Mesodermal cell (in vitro differentiated cells): Measurements from ENCODE around the gene CCDC69.
A peak's percentile ranks its signal among the peaks of the same experiment; 100 is the strongest.
"Not testable (repeated sequence)": the region's sequence is repeated elsewhere in the genome, so short reads cannot be mapped to it uniquely, and the experiment has no call there.

Source experiments
- H3K27ac ChIP-seq: 2 replicates; pipeline ENCODE4 v1.7.0; 2013; ENCODE audit warnings: mild to moderate bottlenecking, low read depth, low read length, moderate library complexity; ENCODE audit not compliant: severe bottlenecking
- H3K36me3 ChIP-seq: 2 replicates; pipeline ENCODE4 v1.7.1; 2013; ENCODE audit warnings: mild to moderate bottlenecking, low read length, moderate library complexity; ENCODE audit not compliant: control insufficient read depth, insufficient read depth
- H3K4me1 ChIP-seq: one replicate; pipeline ENCODE4 v1.7.1; 2013; ENCODE audit warnings: mild to moderate bottlenecking, low read length; ENCODE audit not compliant: insufficient read depth, control insufficient read depth, poor library complexity, severe bottlenecking
- H3K4me3 ChIP-seq: 2 replicates; pipeline ENCODE4 v1.7.0; 2013; ENCODE audit warnings: low read length, control low read depth, mild to moderate bottlenecking; ENCODE audit not compliant: insufficient read depth, poor library complexity, severe bottlenecking; ENCODE audit errors: extremely low read depth
- H3K9me3 ChIP-seq: 2 replicates; pipeline ENCODE4 v1.7.1; 2013; ENCODE audit warnings: mild to moderate bottlenecking, low read length, moderate library complexity; ENCODE audit not compliant: control insufficient read depth
- WGBS, 2 experiments: methylation state at CpG; one replicate each; pipeline ENCODE4 v1.1.5; 2013; ENCODE audit warnings: missing lambda C conversion rate in 2 of 2; ENCODE audit not compliant: insufficient coverage in 2 of 2; 5-methylcytosine and 5-hydroxymethylcytosine counted together

Gene CCDC69

DNA sequence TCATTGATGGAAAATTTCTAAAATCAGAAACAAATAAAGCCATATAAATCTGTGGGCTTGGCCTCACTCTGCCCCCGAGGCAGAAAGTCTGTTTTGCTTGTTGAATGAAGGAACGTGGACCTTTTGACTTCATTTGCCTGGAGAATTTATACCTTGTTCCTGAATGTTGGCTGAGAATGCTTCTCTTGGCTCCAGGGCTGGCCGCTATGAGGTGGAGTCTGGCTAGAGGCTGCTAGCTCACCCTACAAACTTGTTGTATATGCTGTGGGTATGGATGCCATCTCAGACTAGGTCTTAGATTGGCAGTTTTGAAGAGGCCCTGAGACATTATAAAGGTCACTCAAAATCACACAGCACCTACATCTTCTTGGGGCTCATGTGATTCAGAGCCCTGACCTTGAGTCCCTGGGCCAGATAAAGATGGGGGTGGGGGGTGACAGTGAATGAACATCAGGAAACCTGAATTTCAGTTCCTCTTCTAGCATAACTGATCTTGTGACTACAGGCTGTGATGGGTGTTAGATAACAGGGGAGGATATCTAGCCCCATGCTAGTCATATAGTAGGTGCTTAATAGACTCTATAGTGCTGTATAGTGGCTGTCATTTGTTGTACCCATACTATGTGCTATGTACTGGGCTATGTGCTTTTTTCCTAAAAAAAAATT lies 31.9 kb upstream of the CCDC69 start:
- 92% methylated on average over 2 of the region's 3 CpGs; no CpG with 5 or more reads in 1 of the 2 experiments for WGBS, 2 experiments
- no peaks in the 10 kb centered on the region for H3K36me3 ChIP-seq
- no peak overlapping the region for H3K4me3 ChIP-seq
- H3K4me1 ChIP-seq = peaks cover 12% of the 10 kb centered on the region
- H3K27ac ChIP-seq = no peak overlapping the region
- H3K9me3 ChIP-seq = no peaks in the 10 kb centered on the region

DNA sequence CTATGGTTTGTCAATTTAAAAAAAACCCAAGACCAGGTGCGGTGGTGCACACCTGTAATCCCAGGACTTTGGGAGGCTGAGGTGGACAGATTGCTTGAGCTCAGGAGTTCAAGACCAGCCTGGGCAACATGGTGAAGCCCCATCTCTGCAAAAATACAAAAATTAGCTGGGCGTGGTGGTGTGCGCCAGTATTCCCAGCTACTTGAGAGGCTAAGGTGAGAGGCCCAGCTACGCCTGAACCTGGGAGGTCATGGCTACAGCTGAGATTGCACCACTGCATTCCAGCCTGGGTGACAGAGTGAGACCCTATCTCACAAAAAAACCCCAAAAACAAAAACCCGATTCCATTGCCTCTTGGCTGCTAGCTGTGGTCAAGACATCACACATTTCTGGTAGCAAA lies 31.1 kb upstream of the CCDC69 start:
- H3K4me1 ChIP-seq = peaks cover 12% of the 10 kb centered on the region
- H3K9me3 ChIP-seq, H3K36me3 ChIP-seq, H3K27ac ChIP-seq, H3K4me3 ChIP-seq: not testable (repeated sequence)
- 96 to 100% methylated on average over 3 to 4 of the region's 5 CpGs for WGBS, 2 experiments

DNA sequence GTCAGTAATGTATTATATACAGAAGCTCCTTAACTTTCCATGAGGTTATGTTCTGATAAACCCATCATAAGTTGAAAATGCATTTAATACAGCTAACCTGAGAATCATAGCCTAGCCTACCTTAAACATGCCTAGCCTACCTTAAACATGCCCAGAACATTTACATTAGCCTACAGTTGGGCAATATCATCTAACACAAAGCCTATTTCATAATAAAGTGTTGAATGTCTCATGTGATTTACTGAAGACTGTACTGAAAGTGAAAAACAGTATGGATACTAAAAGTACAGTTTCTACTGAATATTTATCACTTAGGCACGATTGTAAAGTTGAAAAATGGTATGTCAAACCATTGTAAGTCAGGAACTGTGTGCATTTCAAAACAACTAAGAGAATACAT lies 30.7 kb upstream of the CCDC69 start:
- no peaks in the 10 kb centered on the region for H3K9me3 ChIP-seq
- H3K36me3 ChIP-seq = no peaks in the 10 kb centered on the region
- WGBS, 2 experiments = no CpG with 5 or more reads among the region's 1 CpG
- H3K4me3 ChIP-seq = no peak overlapping the region
- H3K27ac ChIP-seq = no peak overlapping the region
- peaks cover 12% of the 10 kb centered on the region for H3K4me1 ChIP-seq

DNA sequence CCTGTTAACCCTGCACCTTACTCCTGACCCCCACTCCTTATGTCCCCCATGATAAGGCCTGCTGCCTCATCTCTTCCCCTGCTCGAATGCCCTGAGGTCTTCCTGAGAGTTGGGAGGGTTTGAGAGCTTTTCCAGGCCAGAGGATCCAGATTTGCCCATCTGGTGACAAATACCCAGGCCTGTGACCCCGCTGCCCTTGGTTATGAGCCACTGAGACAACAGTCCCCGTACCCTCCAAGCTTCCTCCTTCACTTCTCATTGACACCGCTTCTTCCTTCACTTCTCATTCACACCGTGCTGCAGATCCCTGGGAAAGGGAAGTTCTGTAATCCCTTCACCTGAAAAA lies 29.7 kb upstream of the CCDC69 start:
- Histone ChIP-seq H3K4me3 (peak overlapping the region; percentile 59), H3K4me1 (peaks cover 12% of the 10 kb centered on the region), H3K36me3 (no peaks in the 10 kb centered on the region), H3K27ac (peak overlapping the region; percentile 30), H3K9me3 (no peaks in the 10 kb centered on the region)
- 32 to 33% methylated on average over 3 to 4 of the region's 5 CpGs for WGBS, 2 experiments

DNA sequence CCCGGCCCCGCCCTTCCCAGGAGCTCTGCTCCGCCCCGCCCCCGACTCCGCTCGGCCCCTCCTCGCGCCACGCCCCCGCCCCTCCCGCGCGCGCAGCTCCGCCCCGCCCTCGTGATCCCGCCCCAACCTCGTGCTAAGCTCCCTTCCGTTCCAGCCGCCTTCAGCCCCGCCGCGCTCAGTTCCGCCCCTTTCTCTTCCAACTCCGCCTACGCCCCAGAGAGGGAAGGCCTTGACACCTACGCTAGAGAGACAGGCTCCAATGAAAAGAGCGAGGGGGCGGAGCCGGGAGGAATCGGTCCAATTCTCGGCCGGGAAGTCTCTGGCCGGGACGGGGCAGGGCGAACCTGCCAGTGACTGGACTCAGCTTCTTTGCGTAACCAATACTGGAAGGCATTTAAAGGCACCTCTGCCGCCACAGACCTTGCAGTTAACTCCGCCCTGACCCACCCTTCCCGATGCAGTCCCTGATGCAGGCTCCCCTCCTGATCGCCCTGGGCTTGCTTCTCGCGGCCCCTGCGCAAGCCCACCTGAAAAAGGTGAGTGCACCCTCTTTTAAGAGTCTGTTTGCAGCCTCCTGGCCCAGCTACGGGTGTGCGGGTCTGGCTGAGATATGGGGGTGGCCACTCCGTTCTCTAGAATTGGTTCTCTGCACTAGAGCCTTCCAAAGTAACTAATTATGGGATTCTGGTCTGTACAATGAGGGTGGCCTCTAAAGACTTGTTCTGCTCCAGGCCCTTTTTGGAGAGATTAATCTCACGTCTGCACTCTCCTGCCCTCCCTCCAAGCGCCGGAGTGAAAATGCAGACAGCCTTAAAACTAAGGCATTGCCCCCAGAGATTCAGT lies 29.1 kb upstream of the CCDC69 start, which contains the start of gene GM2A:
TSS of gene GM2A (plus strand) at position 424 of the 843 bp plus-strand sequence. CDS start at position 456, 32 bp downstream.
- Histone ChIP-seq H3K4me1 (peaks cover 8% of the 10 kb centered on the region), H3K4me3 (peak within 1 kb of the TSS; percentile 59), H3K36me3 (no peaks in the 10 kb centered on the region), H3K9me3 (no peaks in the 10 kb centered on the region), H3K27ac (peak within 1 kb of the TSS; percentile 30)
- 2% methylated on average over 19 to 33 of the region's 52 CpGs for WGBS, 2 experiments

DNA sequence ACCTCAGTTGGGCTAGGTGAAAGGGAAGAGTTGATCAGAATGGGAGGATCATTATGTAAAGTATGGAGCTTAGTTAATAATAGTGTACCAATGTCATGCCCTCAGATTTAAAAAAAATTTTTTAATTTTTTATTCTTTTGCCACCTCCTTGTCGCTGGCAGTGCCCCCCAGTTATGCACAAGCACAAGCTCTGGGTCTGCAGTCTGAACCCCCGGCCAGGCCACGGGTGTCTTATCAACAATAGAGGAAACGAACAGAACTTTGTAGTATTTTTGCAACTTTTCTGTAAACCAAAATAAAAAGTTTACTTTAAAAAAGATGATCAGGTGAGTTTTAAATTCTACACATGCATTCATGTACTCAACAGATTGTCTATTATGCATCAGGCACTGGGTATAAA lies 27.7 kb upstream of the CCDC69 start:
- Histone ChIP-seq H3K4me3 (no peak overlapping the region), H3K9me3 (no peaks in the 10 kb centered on the region), H3K36me3 (no peaks in the 10 kb centered on the region), H3K4me1 (no peaks in the 10 kb centered on the region), H3K27ac (no peak overlapping the region)
- 86 to 100% methylated on average over 1 to 3 of the region's 4 CpGs for WGBS, 2 experiments

DNA sequence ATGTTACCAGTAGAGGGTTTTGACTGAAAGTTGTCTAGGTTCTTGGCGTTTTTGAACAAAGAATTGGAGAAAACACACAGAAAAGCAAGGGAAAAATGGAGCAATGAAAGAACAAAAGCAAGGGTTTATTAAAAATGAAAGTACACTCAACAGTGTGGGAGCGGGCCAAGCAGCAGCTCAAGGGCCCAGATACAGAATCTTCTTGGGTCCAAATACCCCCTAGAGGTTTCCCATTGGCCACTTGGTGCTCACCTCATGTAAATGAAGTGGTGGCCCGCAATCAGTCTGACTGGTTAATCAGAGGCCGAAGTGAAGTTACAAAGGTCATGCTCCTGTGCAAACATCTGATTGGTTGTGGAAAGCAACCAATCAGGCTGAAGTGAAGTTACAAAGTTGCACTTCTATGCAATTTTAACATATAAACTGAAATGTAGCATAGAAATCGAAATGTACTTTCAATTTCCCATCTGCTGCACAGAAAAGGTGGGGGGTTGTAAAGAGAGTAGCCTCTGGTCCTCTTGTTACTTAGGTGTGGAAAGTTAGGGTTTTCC lies 27.2 kb upstream of the CCDC69 start:
- WGBS, 2 experiments = 92 to 95% methylated on average over 3 to 4 of the region's 5 CpGs
- no peaks in the 10 kb centered on the region for H3K9me3 ChIP-seq
- H3K4me3 ChIP-seq = no peak overlapping the region
- H3K36me3 ChIP-seq = no peaks in the 10 kb centered on the region
- H3K27ac ChIP-seq = no peak overlapping the region
- no peaks in the 10 kb centered on the region for H3K4me1 ChIP-seq

DNA sequence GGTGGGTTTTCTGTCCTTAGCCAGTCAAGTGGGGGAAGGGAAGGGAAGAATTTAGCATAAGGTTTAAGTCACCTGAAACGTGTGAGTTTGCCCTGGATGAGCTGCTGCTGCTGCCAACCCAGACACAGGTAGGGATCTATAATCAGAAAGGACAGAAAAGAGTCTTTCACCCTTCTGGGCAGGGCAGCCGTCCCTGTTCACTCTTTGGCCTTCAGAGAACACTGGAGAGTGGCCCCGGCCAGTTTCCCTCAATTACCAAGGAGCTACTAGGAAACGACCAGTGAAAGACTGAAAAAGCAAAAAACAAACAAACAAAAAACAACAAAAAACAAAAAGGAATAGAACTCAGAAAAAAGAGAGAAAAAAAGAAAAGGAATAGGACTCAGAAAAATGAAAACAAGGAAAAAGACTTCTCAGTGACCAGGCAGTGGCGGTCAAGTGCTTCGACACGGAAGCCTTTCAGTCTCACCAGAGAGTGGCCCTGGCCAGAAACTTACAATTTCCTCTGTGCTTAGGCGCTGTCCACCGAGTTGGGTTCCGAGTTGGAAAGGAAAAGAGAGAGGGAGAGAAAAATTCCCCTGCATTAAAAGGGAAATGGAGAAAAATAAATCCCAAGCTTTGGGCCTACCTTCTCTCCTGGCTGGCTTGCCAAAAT lies 26.6 kb upstream of the CCDC69 start:
- Histone ChIP-seq H3K36me3 (no peaks in the 10 kb centered on the region), H3K27ac (no peak overlapping the region), H3K4me3 (no peak overlapping the region), H3K9me3 (no peaks in the 10 kb centered on the region), H3K4me1 (no peaks in the 10 kb centered on the region)
- WGBS, 2 experiments = 72 to 81% methylated on average over 5 to 7 of the region's 10 CpGs

DNA sequence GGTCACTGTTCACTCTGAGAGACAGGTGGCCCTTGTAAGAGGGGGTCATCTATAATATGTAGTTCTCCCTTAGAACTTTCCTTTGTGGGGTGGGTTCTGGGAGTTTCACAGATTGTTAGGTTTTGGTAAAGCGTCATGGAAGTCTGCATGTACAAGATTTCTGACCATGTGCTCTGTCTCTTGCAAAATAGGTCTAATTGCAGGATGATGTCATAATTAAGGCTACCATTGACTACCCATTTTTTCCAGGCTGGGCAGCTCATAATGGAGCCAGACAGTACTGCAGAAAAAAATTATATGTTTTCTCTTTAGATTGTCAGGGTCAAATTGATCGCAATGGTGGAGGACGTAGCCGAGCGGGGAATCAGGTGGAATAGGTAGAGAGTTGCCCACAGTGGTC lies 25.4 kb upstream of the CCDC69 start:
- no peak overlapping the region for H3K27ac ChIP-seq
- no peak overlapping the region for H3K4me3 ChIP-seq
- 68 to 75% methylated on average over 4 of the region's 5 CpGs for WGBS, 2 experiments
- no peaks in the 10 kb centered on the region for H3K4me1 ChIP-seq
- no peaks in the 10 kb centered on the region for H3K36me3 ChIP-seq
- no peaks in the 10 kb centered on the region for H3K9me3 ChIP-seq

DNA sequence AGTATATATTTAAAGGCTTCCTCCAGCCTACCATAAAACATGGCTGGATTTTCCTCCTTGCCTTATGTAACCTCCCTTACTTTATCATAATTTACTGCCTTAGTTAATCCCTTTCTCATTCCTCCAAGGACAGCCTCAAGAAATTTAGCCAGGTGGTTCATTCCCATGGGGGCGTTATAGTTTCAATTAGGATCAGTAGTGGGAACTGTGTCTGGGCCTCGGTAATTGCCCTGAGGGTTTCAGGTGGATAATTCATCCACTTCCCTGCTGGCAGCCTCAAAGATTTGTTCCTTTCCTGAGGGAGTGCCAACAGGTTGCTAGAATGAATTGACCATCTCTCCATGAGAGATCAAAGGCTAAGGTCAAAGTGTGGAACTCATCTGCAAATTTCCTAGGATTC lies 24.8 kb upstream of the CCDC69 start:
- Histone ChIP-seq H3K4me3 (no peak overlapping the region), H3K9me3 (no peaks in the 10 kb centered on the region), H3K4me1 (no peaks in the 10 kb centered on the region), H3K27ac (no peak overlapping the region), H3K36me3 (no peaks in the 10 kb centered on the region)
- WGBS, 2 experiments = 80 to 95% methylated on average over 1 to 2 of the region's 2 CpGs
